ENCODE results near the gene CBFA2T3. TPM values are rescaled to one million over a fixed set of nuclear protein-coding genes. Genes with fewer than 3 reads are reported as not detected.
A peak's percentile ranks its signal among the peaks of the same experiment; 100 is the strongest.
"Not testable (repeated sequence)": the region's sequence is repeated elsewhere in the genome, so short reads cannot be mapped to it uniquely, and the experiment has no call there.

The CBFA2T3 gene
- total RNA-seq, 1 donor from 2014 or later: 11.1 TPM

DNA sequence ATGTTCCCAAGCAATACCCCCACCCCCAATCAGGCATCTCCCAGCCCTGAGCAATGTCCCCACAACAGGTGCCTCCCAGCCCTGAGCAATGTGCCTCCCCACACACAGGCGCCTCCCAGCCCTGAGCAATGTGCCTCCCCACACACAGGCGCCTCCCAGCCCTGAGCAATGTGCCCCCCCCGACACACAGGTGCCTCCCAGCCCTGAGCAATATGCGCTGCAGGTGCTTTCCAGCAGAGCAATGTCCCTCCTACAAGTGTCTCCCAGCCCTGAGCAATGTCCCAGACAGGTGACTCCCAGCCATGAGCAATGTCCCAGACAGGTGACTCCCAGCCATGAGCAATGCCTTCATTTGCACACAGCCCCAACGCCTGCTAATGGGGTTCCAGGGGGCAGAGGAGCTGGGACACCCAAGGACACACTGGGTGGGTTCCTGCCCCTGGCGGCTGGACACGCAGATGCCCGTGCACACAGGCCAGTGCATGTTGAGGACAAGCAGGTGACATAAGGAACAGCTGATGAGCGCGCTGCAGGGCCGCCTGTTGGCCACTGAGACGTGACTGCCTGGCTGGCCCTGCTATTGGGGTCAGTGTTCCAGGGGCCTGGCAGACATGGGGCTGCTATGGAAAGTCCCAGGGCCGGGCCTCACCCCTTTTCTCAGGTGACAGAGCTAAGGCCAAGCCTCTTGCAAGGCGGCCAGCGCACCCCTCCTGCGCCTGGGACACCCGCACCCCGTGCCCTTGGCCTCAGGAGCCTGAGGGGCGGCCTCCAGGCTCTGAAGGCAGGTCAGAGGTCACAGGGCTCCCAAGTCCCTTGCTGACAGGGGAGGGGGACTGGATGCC lies 83.7 kb downstream of the CBFA2T3 start:
- intact Hi-C loops (cut with DNase I): no loop called here
- no peak for DNase-seq (ENCODE audit: missing footprints)
- ATAC-seq: no peak

DNA sequence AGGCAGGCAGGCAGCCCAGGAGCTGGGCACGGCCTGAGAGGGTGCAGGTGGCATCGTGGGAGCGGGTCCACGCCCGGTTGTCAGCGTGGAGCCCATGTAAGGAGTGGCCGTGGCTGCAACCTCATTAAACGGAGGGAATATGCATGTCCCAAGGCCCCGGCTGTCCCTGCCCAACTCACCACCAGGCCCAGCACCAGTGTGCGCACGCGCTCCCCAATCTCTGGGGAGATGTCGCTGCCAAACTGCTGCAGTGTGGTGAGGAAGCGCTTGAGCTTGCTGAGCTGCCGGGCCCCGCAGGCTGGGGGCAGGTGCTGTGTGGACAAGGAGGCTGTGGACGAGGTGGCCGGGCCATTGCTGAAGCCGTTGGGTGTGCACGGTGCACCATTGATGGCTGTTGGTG lies 84.9 kb downstream of the CBFA2T3 start:
- DNase-seq (ENCODE audit: missing footprints) (no peak), ATAC-seq (no peak)
- intact Hi-C loops (cut with DNase I): no loop called here

DNA sequence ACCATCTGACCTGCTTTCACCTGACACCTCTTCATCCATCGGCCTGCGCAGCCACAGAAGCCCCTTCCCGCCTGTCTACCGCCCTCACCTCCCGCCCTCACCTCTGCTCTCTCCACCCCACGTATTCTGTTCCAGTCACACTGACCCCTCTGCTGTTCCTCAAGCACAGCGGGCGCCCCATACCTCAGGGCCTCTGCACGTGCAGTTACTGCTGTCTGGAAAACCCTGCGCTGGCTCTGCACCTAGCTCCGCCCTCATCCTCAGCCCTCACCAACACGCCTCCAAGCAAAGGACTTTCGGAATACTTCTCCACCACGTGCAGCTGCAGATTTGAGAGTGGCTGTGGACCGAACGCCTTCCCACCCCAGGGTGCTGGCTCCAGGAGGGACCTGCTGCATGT lies 85.9 kb downstream of the CBFA2T3 start:
- intact Hi-C loops (cut with DNase I): no loop called here
- ATAC-seq (no peak), DNase-seq (ENCODE audit: missing footprints) (no peak)

DNA sequence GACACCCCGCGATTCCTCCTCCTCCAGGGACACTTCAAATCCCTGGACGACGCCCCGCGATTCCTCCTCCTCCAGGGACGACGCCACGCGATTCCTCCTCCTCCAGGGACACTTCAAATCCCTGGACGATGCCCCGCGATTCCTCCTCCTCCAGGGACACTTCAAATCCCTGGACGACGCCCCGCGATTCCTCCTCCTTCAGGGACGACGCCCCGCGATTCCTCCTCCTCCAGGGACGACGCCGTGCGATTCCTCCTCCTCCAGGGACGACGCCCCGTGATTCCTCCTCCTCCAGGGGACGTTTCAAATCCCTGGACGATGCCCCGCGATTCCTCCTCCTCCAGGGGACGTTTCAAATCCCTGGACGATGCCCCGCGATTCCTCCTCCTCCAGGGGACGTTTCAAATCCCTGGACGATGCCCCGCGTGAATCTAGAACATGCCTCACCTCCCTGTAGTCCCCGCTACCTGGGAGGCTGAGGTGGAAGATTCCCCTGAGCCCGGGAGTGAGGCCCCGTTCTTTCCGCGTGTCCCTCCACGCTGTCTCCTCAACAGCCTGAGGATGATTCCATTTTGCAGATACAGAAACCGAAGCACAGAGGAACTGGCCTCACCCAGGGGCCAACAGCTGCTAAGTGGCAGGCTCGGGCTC lies 87.2 kb downstream of the CBFA2T3 start:
- ATAC-seq; intact Hi-C loops (cut with DNase I); DNase-seq (ENCODE audit: missing footprints): not testable (repeated sequence)

DNA sequence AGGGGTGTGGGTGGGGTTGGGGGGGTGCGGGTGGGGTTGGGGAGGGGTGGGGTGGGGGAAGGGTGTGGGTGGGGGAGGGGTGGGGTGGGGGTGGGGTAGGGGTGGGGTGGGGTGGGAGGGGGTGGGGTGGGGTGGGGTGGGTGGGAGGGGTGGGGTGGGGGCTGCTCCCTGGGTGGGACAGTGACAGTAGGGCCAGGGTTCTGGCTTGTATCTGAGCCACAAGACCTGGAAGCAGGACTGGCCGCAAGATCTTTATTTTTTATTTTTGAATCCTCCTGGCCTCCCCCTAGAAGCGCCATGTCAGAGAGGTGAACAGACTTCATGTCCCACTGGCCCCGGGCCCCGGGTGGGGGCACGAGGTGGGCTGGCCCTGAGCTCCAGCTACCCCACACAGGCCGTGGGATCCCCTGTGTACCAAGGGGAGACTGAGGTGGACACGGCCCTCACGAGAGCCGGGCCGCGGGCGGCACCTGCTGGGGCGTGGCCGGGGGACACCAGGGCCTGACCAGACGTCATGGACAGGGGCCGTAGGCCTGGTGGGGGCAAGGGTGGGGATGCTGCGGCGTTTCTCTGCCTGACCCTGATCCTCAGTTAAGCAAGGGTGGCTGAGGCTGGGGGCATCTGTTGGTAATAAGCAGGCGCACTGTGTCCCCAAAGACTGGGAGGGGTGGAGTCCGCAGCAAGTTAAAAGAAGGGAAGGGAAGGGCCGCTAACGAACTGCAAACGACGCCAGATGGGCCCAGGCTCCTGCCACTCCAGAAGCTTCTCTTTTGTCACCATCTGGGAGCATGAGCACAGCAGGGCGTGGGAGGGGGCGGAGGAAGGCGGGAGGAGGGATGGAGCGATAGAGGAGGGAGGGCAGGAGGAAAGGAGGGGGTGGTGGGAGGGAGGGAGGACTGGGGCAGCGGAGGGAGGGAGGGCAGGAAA lies 88.3 kb downstream of the CBFA2T3 start:
- peak; percentile 29 for ATAC-seq
- peak; percentile 85 for DNase-seq (ENCODE audit: missing footprints)
- intact Hi-C loops (cut with DNase I): no loop called here

DNA sequence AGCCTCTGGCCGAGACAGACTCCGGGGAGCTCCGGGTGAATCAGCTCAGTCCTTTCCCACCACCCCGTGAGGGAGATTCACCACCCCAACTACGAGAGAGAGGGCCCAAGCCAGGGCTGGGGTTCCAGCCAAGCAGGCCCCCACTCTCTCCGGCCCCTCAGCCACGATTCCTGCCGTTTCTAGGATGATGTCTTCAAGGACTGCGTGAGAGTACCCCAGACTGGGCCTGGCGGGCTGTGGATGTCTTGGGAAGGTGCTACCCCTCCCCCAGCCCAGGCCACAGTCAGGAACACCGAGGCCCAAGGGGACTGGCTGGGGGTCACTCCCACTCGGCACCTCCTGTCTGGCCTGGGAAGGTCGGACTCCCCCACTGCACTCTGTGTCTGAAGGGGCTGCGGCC lies 89.0 kb downstream of the CBFA2T3 start:
- ATAC-seq: no peak
- DNase-seq (ENCODE audit: missing footprints): no peak
- intact Hi-C loops (cut with DNase I): no loop called here

DNA sequence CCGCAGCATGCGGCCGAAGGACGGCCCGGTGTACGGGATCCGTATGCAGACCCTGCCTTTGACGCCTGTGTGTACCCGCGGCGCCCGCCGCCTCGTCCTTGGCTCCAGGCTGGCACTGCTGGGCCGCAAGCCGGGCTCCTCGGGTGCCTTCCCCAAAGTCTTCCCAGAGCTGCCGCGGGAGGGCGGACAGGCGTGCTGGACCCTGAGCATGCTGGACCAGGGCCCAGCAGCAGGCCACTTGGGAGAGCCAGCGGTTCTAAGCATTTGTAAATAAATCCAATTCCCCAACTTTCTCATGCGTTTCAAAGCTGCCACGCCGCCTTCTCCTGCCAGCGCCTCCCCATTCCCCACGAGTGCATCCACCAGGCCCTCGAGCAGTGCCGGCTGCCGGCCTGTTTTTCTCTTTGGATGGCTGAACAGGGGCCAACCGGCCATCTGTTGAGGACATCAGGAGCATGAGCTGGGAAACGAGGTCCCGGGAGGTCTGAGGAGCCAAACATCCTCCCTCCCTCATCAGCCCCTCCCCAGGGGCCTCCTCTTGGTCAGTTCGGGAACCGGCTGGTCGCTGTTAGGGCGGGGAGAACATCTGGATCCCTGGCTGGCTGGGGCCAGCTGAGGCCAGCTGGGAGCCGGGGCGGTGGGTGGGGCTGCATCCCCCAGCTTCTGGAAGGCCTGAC lies 90.0 kb downstream of the CBFA2T3 start:
- ATAC-seq (peak; percentile 82), DNase-seq (ENCODE audit: missing footprints) (peak; percentile 95)
- intact Hi-C loops (cut with DNase I): loop anchor here (1.0 to 2.0 kb wide), 2 partner anchors 34 to 52 kb away; no protein-coding TSS in a partner anchor

DNA sequence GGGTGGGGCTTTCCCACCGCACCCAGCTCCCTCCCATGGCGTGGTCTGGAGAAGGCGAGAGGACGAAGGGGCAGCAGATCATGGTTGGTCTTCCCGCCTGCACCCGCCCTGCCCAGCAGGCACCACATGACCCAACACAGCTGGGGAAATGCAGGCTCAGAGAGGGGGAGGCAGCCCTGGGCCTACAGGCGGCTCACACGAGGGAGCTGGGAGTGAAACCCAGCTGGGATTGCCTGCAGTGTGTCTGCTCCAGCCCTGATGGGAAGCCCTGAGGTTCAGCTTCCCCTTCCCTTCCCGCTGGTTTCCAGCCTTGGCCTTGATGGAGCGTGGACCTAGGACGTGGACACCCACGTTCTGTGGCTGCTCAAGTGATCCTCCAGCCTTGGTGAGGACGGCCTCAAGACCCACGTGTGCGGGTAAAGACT lies 90.6 kb downstream of the CBFA2T3 start:
- DNase-seq (ENCODE audit: missing footprints): no peak
- intact Hi-C loops (cut with DNase I): loop anchor here (2.0 kb wide), 1 partner anchor 34 kb away; no protein-coding TSS in a partner anchor
- ATAC-seq: peak; percentile 8

DNA sequence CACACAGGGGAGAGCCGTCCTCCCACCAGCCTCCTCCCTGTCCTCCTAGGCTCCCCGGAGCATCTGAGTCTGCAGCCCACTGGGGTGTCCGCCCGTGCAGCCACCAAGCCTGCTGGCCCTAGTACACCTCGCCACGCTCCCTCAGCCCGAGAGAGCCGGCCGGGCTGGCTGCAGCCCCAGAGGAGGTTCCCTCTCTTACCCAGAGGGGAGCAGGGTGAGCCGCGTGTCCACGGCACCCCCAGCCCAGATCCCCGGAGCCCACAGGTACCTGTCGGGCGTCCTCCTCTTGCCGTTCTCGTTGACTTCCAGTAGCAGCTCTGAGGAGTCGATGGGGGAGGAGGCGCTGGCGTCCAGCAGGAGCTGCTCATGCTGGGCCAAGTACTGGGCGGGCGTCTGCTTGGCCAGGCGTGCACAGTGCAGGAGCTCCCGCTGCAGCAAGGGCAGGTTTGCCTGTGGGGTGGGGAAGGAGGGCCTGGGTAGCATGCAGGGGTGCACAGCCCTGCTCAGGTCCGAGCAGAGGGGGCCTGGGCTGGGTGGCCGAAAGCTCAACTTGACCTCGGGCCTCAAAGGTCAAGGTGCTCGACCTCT lies 91.2 kb downstream of the CBFA2T3 start:
- DNase-seq (ENCODE audit: missing footprints): no peak
- no peak for ATAC-seq
- intact Hi-C loops (cut with DNase I): loop anchor here (2.0 kb wide), 1 partner anchor 35 kb away; no protein-coding TSS in a partner anchor

DNA sequence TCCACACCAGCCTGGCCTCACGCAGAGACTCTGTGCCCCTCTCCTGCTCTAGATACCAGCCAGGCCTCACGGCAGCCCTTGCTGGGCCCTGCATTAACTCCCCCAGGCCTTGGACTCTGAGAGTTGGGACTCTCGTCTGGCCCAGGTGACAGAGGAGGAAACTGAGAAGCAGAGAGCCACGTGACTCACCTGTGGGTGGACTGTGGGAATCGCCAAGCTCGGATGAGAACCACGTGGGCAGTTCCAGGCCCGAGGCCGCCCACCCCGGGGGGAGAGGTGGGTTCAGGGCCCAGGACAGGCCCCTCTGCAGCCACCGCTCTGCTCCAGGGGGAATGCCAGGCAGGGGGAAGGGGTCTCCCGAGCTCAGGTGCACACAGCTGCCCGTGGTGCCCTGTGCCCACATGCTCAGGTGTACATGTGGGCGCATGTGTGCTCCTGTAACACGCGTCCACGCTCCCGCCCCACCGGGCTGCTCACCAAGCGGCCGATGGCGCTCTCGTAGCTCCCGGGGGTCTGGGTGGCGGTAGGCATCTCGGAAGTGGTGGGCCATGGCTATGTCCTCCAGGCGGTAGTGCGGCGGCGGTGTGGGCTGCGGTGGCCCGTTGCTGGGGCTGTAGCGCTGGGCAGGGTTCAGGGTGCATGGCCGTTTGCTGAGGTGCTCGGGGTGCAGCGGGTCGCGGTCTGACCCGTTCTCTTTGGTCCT lies 92.3 kb downstream of the CBFA2T3 start:
- ATAC-seq: no peak

DNA sequence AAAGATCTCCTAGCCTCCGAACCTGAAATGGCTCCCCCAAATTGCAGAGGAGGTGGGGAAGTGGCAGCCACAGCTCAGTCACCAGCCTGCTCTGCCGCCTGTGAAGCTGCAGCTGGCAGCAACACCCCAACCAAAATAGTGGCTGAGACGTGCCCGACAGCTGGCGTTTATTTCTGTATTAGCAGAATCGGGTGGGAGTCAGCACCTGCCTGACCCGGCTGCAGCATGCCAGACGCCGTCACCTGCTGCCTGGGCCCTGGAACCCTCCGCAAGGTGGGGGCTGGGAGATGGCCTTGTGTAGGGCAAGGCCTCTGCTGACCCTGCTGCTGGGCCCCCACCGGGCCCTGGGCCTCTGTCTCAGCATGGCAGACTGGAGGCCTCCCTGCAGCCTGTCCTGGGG lies 93.1 kb downstream of the CBFA2T3 start:
- ATAC-seq (no peak), DNase-seq (ENCODE audit: missing footprints) (no peak)
- intact Hi-C loops (cut with DNase I): no loop called here

More for the DNA sequence above, 92.3 kb downstream of the CBFA2T3 start:
- DNase-seq (ENCODE audit: missing footprints): no peak
- intact Hi-C loops (cut with DNase I): no loop called here

DNA sequence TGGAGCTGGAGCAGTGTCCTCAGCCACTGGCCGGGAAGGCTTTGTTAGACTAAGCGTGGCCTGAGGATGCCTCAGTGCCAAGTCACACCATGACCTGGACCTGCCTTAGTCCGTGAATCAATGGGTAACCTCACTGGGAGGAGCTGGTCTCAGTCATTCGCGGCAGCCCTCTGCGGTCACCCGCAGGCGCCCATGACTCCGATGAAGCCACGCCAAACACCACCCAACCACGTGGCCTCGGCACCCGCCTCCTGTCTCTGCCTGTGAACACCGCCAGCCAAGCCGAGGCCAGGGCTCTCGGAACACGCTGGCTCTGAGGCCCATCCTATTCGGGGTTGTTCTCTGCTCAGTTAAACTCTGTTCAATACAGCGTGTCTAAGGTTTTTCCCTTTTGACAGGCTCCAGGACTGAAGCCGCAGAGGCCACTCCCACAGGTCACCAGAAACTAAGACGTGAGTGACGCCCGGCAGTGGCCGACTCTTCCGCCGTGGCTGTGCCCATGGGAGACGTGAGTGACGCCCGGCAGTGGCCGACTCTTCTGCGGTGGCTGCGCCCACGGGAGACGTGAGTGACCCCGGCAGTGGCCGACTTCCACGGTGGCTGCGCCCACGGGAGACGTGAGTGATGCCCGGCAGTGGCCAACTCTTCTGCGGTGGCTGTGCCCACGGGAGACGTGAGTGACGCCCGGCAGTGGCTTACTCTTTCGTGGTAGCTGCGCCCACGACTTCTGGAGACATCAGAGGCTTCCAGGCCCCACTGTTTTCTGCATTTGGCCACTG lies 93.7 kb downstream of the CBFA2T3 start:
- no peak for DNase-seq (ENCODE audit: missing footprints)
- intact Hi-C loops (cut with DNase I): no loop called here
- no peak for ATAC-seq

DNA sequence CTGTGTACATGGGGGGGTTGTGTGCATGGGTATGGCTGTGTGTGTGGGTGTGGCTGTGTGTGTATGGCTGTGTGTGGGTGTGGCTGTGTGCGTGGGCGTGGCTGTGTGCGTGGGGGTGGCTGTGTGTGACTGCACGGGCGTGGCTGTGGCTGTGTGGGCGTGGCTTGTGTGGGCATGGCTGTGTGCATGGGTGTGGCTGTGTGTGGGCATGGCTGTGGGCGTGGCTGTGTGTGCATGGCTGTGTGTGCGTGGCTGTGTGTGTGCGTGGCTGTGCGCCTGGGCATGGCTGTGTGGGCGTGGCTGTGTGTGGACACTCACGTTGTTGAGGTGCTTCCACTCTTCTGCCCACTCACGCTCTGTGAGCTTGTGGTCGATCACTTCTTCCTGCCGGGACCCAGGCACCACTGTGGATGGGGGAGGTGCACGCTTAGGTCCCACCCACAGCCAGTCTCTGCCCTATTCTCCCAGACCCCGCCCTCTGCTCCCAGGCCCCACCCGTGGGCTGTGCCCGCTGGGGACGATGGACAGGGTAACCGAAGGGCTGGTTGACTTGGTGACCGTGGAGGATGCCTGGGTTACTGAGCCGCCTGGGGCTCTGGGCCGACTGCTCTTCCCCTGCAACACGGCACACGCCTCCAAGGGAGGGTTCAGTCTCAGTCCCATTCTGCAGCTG lies 94.5 kb downstream of the CBFA2T3 start:
- no peak for ATAC-seq
- intact Hi-C loops (cut with DNase I): no loop called here
- DNase-seq (ENCODE audit: missing footprints): no peak

DNA sequence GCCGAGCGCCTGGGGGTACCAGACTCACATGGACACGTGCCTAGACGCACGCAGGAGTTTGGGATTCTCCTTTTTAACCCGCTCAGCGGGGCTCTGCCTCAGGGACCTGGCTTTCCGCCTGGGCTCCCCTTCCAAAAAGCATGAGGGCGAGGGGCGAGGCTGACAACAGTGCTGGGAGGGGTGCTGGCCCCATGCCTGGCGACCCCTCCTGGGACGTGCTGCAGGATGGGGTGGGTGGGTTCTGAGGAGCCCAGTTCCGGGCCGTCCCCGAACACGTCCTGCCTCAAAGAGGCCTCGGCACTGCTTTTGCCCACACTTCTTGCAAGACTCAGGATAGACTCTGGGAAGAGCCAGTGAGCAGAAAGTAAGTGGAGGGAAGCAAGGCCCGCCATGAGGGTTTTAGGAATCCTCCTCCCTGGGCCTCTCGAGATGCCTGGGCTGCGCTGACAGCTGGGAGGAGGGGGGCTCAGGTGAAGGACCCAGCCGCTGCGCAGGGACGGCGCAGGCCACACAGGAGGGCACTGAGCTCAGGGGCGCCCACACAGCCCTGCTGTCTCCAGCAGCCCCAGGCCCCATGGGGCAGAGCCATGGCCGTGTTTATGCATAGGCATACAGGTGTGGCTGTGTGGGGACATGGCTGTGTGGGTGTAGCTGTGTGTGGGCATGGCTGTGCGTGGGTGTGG lies 95.2 kb downstream of the CBFA2T3 start:
- intact Hi-C loops (cut with DNase I): no loop called here
- DNase-seq (ENCODE audit: missing footprints) (no peak), ATAC-seq (no peak)

DNA sequence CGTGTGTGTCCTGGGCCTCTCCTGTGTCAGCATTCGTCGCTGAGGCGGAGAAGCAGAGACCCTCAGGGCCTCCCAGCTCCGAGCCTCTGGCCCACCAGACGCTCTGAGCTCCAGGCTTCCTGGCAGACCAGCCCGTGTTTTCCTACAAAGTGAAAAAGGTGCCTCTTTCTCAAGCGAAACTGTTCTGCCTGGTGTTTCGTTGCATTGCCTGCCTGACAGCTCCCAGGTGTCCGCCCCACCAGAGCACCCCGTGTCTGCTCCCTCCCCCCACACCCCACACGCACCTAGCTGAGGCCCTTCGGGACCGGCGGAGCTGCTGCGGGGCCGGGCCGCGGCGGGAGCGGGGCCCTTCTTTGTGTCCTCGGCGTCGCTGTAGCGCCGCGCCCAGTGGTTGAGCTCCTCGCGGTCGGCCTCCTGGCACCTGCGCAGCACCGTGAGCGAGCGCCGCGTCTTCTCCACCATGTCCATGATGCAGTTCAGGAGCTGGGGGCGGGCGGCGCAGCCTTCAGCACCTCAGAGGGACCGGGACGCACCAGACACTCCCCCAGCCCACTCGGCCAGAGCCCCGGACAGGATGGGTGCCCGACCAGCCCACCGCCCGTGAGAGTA lies 95.9 kb downstream of the CBFA2T3 start:
- ATAC-seq: no peak
- intact Hi-C loops (cut with DNase I): no loop called here

More for the DNA sequence above, 95.9 kb downstream of the CBFA2T3 start:
- no peak for DNase-seq (ENCODE audit: missing footprints)

All from Right ventricle myocardium inferior (tissue), 1 donor.